ENCODE data around the gene DTX1. TPM values are rescaled to one million over a fixed set of nuclear protein-coding genes. Genes with fewer than 3 reads are reported as not detected.

The DTX1 gene
- polyA plus RNA-seq, 1 experiment, result 0.05 TPM

DNA sequence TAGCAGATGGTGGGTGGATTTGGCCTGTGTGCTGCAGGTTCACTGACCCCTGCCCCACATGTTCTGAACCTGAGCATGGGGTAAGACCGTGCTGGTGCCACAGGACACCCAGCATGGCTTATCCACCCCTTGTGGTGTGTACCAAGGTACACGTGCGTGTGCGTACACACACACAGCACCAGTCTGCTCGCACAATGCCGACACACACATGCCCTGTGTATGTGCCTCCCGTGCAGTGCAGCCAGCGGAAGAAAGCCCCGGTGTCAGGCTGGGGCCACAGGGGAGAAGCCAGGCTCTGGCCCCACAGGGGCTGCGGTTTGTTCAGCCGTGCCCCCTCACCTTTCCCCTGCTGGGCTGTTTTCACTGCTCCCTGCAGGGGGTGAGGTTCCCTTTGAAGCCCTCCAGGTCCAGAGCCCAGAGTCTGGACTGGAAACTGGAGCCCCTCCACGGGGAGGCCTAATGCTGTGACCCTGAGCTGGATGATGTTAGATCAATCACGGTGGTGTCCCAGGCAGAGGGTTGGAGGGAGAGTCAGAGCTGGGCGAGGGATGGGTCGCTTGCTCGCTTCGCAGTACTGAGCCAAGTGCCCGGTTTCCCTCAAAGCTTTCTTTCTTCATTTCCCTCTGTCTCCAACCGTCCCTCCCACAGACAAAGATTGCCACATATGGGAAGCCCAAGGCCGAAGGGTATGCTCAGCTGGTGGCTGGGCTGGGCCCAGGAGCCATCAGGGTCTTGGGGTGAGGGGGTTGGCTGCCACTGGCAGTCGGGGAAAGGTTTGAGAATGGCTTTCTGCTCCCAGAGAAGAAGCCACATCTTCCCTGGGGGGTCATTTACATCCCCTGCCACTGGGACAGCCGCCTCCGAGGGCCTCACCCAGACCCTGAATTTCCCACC lies 6.2 kb downstream of the DTX1 start:
- Histone ChIP-seq H3K4me3 (ENCODE audit: low read depth, low read length) (no peak overlapping the region), H3K9me3 (ENCODE audit: control insufficient read depth, insufficient read depth, low read length) (no peaks in the 10 kb centered on the region; the same call in 1 of the 2 replicates), H3K27ac (ENCODE audit: low read depth, low read length) (no peak overlapping the region), H3K27me3 (ENCODE audit: control insufficient read depth, insufficient read depth, low read length) (peaks cover 19% of the 10 kb centered on the region)
- CTCF ChIA-PET, result interaction anchor here (1.1 to 3.0 kb wide), 2 partner anchors 14 to 70 kb away, joined by 3 to 11 read pairs; no protein-coding TSS in a partner anchor
- TF ChIP-seq, protein P1, sequence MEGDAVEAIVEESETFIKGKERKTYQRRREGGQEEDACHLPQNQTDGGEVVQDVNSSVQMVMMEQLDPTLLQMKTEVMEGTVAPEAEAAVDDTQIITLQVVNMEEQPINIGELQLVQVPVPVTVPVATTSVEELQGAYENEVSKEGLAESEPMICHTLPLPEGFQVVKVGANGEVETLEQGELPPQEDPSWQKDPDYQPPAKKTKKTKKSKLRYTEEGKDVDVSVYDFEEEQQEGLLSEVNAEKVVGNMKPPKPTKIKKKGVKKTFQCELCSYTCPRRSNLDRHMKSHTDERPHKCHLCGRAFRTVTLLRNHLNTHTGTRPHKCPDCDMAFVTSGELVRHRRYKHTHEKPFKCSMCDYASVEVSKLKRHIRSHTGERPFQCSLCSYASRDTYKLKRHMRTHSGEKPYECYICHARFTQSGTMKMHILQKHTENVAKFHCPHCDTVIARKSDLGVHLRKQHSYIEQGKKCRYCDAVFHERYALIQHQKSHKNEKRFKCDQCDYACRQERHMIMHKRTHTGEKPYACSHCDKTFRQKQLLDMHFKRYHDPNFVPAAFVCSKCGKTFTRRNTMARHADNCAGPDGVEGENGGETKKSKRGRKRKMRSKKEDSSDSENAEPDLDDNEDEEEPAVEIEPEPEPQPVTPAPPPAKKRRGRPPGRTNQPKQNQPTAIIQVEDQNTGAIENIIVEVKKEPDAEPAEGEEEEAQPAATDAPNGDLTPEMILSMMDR (IDR thresholded peaks at IDR 0.05; ENCODE audit: low read depth, low read length), result no peak
- POLR2A ChIA-PET, result no interaction called here
- no peak for DNase-seq (ENCODE audit: low read depth, low spot score)

DNA sequence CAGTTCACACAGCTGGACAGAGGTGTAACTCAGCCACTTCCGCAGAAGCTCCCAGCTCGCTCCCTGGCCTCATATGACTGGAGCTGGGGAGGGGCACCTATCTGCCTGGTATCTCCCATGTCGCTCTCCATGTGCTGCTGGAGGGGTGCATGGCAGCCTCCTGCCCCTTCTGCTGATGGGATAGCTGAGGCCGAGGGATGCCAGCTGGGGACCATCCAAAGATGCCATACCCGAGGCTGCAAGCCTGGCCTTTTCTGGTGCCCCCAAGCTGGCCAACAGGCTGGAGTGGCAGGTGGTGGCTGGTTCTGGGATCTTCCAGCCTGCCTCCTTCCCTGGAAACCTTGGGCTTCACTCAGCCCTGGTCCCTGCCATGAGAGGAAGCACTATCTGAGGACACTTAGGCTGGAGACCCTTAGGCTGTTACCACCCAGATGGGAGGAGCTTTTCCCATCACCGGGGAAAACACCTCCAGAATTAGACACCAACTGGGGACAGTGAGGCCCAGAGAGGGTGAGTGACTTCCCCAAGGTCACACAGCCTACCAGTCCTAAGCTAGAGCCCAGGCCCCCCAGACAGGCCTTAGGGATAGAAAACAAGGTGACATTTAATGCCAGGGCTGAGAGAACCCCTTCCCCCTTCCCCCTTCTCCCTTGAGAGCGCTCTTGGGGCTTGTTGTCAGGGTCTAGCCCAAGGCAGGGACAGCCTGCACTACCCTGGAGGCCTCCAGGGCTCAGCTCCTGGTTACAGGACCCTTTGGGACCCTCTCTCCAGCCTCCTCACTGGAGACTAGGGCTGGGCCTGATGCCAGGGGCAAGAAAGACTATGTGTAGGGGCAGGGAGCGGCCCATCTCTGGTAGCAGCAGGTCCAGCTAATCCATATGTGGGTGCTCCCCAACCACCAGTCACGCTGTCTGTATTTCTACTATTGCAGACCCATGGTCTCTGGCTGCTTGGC lies 7.1 kb downstream of the DTX1 start:
- H3K9me3 ChIP-seq (ENCODE audit: control insufficient read depth, insufficient read depth, low read length), result no peaks in the 10 kb centered on the region
- H3K27ac ChIP-seq (ENCODE audit: low read depth, low read length), result no peak overlapping the region
- DNase-seq (ENCODE audit: low read depth, low spot score), result no peak
- ChIA-PET CTCF (interaction anchor here (1.1 to 3.0 kb wide), 2 partner anchors 15 to 71 kb away, joined by 3 to 11 read pairs; no protein-coding TSS in a partner anchor), POLR2A (interaction anchor here (0.6 kb wide), 1 partner anchor 131 kb away, joined by 3 read pairs; no protein-coding TSS in a partner anchor)
- H3K27me3 ChIP-seq (ENCODE audit: control insufficient read depth, insufficient read depth, low read length), result peaks cover 17% of the 10 kb centered on the region
- TF ChIP-seq, protein P1 (IDR thresholded peaks at IDR 0.05; ENCODE audit: low read depth, low read length), result no peak
- no peak overlapping the region for H3K4me3 ChIP-seq (ENCODE audit: low read depth, low read length)

DNA sequence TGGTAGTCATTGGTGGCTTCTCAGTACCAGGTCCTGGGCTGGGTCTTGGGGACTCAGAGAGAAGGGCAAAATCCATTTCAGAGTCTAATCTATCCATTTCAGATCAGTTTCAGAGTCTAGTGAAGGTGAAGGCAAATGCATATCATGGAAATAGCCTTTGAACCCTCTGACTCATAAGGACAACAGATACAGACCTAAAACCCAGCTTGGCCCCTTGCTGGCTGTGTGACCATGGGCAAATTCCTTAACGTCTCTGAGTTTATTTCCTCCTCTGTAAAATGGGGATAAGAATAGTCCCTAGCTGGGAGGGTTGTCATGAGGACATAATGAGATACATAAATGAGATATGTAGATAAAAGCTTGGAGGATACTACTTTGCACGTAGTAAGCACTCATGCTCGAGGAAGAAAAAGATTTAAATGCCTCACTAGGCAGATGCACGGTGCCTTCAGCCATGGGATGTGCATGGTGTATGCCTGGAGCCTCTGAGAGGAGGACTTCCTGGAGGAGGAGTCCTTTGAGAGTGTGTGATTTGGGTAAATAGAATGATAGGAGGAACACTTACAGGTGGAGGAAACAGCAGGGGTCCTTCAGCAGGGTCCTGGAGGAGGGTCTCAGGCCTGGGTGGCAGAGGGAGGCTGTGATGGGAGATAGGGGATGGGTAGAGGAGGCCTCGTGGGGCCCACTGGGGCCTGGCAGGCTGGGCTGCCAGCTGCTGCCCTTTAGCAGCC lies 8.0 kb downstream of the DTX1 start:
- ChIA-PET CTCF (interaction anchor here (0.5 kb wide), 1 partner anchor 15 kb away, joined by 5 read pairs; no protein-coding TSS in a partner anchor), POLR2A (no interaction called here)
- DNase-seq (ENCODE audit: low read depth, low spot score), result no peak
- TF ChIP-seq, protein P1 (IDR thresholded peaks at IDR 0.05; ENCODE audit: low read depth, low read length), result no peak
- H3K27me3 ChIP-seq (ENCODE audit: control insufficient read depth, insufficient read depth, low read length), result peaks cover 16% of the 10 kb centered on the region
- H3K27ac ChIP-seq (ENCODE audit: low read depth, low read length), result no peak overlapping the region
- H3K9me3 ChIP-seq (ENCODE audit: control insufficient read depth, insufficient read depth, low read length), result no peaks in the 10 kb centered on the region
- no peak overlapping the region for H3K4me3 ChIP-seq (ENCODE audit: low read depth, low read length)

DNA sequence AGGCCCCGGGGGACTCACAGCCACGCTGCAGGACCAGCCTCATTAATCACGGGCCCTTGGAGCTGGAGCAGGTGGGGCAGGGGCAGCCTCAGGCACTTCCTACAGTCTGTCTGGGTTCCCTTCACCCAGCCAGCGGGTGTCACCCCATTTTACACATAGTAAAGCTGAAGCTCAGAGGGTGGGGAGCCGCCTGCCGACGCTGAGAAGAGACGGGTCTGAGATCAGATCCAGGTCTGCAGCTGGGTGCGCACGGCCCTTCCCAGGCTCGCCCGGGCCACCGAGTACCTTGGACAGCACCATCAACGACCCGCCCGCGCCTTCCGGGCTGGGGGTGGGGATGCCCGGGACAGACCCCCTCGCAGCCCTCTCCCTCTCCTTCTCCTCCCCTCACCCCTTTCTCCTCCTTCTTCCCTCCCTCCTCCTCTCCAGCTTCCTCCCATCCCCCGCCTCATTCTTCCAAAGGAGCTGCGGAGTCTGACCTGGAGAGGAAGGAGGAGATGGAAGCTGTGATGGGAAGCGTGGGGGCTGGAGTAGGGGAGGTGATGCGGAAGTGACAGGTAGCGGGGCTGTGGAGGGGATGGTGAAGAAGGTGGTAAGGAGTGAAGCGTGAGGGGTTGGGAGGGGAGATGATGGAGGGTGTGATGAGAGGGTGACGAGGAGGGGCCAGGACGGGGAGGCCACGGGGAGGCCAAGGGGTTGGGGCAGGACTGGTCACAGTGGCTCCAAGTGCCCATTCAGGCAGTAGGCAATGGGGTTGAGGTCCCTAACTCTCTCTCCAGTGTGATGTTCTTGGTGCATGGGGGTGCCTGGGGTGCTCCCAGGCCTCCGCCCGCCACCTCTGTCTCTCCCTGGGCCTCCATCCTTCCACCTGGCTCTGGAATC lies 8.8 kb downstream of the DTX1 start:
- POLR2A ChIA-PET, result no interaction called here
- peaks cover 18% of the 10 kb centered on the region for H3K27me3 ChIP-seq (ENCODE audit: control insufficient read depth, insufficient read depth, low read length)
- H3K4me3 ChIP-seq (ENCODE audit: low read depth, low read length), result no peak overlapping the region
- H3K27ac ChIP-seq (ENCODE audit: low read depth, low read length), result no peak overlapping the region
- CTCF ChIA-PET, result interaction anchor here (0.5 kb wide), 1 partner anchor 16 kb away, joined by 5 read pairs; no protein-coding TSS in a partner anchor
- DNase-seq (ENCODE audit: low read depth, low spot score), result no peak
- H3K9me3 ChIP-seq (ENCODE audit: control insufficient read depth, insufficient read depth, low read length), result no peaks in the 10 kb centered on the region
- TF ChIP-seq, protein P1 (IDR thresholded peaks at IDR 0.05; ENCODE audit: low read depth, low read length), result no peak
